ENCODE results near the gene JARID2.

Gene JARID2

DNA sequence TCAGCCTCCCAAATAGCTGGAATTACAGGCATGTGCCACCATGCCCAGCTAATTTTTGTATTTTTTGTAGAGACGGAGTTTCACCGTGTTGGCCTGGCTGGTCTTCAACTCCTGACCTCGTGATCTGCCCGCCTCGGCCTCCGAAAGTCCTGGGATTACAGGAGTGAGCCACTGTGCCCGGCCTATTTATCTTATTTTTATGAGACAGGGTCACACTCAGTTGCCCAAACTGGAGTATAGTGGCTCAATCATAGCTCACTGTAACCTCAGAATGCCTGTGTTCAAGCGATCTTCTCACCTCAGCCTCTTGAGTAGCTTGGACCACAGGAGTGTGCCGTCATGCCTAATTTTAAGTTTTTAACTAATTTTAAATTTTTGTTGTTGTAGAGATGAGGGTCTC, 114.4 kb downstream of the JARID2 start:
- Histone ChIP-seq H3K9me3 (ENCODE audit: control insufficient read depth in 5 of 5, low read length in 5 of 5) (no peaks in the 10 kb centered on the region), H3K4me3 (ENCODE audit: low read depth in 1 of 5, low read length in 5 of 5) (no peak overlapping the region), H3K27ac (ENCODE audit: low read depth, low read length) (no peak overlapping the region), H3K36me3 (ENCODE audit: control insufficient read depth in 5 of 5, insufficient read depth in 5 of 5, low read length in 5 of 5) (no peaks in the 10 kb centered on the region), H3K4me1 (ENCODE audit: control insufficient read depth in 5 of 5, insufficient read depth in 5 of 5, low read length in 5 of 5) (peaks cover 0 to 19% (median 13%) of the 10 kb centered on the region in 5 donors), H3K27me3 (ENCODE audit: control insufficient read depth in 5 of 5, insufficient read depth in 4 of 5, low read length in 5 of 5) (no peaks in the 10 kb centered on the region), H3K9ac (ENCODE audit: low read length in 5 of 5) (no peak overlapping the region)

GRCh38 chr6:15361197-15361596, 115.3 kb downstream of the JARID2 start:
- no peak overlapping the region for H3K9ac ChIP-seq (ENCODE audit: low read length in 5 of 5)
- H3K27me3 ChIP-seq (ENCODE audit: control insufficient read depth in 5 of 5, insufficient read depth in 4 of 5, low read length in 5 of 5), result no peaks in the 10 kb centered on the region
- no peak overlapping the region for H3K4me3 ChIP-seq (ENCODE audit: low read depth in 1 of 5, low read length in 5 of 5)
- H3K9me3 ChIP-seq (ENCODE audit: control insufficient read depth in 5 of 5, low read length in 5 of 5), result no peaks in the 10 kb centered on the region
- peaks cover 0 to 28% (median 22%) of the 10 kb centered on the region in 5 donors for H3K4me1 ChIP-seq (ENCODE audit: control insufficient read depth in 5 of 5, insufficient read depth in 5 of 5, low read length in 5 of 5)
- no peak overlapping the region for H3K27ac ChIP-seq (ENCODE audit: low read depth, low read length)
- no peaks in the 10 kb centered on the region for H3K36me3 ChIP-seq (ENCODE audit: control insufficient read depth in 5 of 5, insufficient read depth in 5 of 5, low read length in 5 of 5)

GRCh38 chr6:15362274-15363160, 116.6 kb downstream of the JARID2 start:
- no peaks in the 10 kb centered on the region for H3K27me3 ChIP-seq (ENCODE audit: control insufficient read depth in 5 of 5, insufficient read depth in 4 of 5, low read length in 5 of 5)
- H3K4me1 ChIP-seq (ENCODE audit: control insufficient read depth in 5 of 5, insufficient read depth in 5 of 5, low read length in 5 of 5), result peaks cover 0 to 30% (median 20%) of the 10 kb centered on the region in 5 donors
- no peak overlapping the region for H3K4me3 ChIP-seq (ENCODE audit: low read depth in 1 of 5, low read length in 5 of 5)
- H3K9ac ChIP-seq (ENCODE audit: low read length in 5 of 5), result no peak overlapping the region
- H3K27ac ChIP-seq (ENCODE audit: low read depth, low read length), result no peak overlapping the region
- H3K9me3 ChIP-seq (ENCODE audit: control insufficient read depth in 5 of 5, low read length in 5 of 5), result no peaks in the 10 kb centered on the region
- no peaks in the 10 kb centered on the region for H3K36me3 ChIP-seq (ENCODE audit: control insufficient read depth in 5 of 5, insufficient read depth in 5 of 5, low read length in 5 of 5)

DNA sequence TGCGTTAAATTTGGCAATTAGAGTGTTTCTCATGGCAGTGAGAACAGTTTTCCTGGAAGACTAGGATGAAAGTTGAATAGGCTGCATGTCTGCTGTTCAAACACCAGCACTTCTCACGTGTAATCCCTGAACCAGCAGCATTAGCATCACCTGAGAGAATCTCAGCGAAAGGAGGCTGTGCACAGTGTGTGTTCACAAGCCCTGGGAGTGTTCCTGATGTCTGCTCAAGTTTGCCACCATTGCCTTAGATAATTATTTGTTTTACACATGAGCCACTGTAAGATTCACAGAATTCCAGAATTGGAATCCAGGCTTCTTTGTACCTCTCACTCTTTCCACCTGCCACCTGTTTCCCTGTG, 117.3 kb downstream of the JARID2 start:
- H3K36me3 ChIP-seq (ENCODE audit: control insufficient read depth in 5 of 5, insufficient read depth in 5 of 5, low read length in 5 of 5), result no peaks in the 10 kb centered on the region
- H3K4me1 ChIP-seq (ENCODE audit: control insufficient read depth in 5 of 5, insufficient read depth in 5 of 5, low read length in 5 of 5), result peaks cover 0 to 30% (median 22%) of the 10 kb centered on the region in 5 donors
- H3K9ac ChIP-seq (ENCODE audit: low read length in 5 of 5), result no peak overlapping the region
- no peak overlapping the region for H3K4me3 ChIP-seq (ENCODE audit: low read depth in 1 of 5, low read length in 5 of 5)
- H3K27me3 ChIP-seq (ENCODE audit: control insufficient read depth in 5 of 5, insufficient read depth in 4 of 5, low read length in 5 of 5), result no peaks in the 10 kb centered on the region
- no peaks in the 10 kb centered on the region for H3K9me3 ChIP-seq (ENCODE audit: control insufficient read depth in 5 of 5, low read length in 5 of 5)
- no peak overlapping the region for H3K27ac ChIP-seq (ENCODE audit: low read depth, low read length)

DNA sequence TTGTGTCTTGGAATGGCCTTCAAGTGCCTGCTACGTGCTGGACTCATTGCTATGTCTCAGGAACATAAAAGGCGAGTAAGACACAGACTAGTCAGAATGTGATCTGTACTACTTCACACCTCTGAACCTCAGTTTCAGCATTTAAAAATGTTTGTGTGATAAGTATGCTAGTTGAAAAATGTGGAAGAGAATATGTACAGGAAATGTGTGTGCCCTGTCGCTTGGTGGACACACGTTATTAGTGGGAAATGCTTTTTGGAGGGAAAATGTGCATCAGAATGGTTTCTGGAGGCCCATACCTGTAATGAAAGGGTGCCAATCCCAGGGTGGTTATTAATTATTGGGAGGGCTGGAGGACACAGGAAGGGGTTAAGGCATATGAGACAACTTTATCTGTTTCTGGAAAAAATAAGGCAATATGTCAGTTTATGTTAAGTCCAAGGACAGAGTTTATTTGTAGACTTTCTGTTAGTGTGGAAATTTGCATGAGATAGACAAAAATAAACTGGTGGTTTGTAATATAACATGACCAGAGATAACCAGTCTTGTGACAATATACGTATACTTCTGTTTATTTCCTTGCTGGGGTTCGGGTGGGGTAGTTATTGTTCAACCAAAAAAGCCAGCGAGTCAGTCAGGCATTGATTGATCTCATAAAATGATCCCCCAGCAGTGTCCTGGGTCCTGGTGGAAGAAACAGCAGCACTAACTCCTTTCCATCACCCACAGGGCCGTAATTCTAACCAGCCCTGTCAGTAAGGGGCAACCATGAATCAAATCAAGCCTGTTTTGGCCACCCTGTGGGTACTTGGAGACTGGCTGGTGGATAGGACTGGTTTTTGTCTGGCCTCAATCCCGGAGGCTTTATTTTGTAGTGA, 117.9 kb downstream of the JARID2 start:
- H3K9ac ChIP-seq (ENCODE audit: low read length in 5 of 5), result no peak overlapping the region
- H3K9me3 ChIP-seq (ENCODE audit: control insufficient read depth in 5 of 5, low read length in 5 of 5), result no peaks in the 10 kb centered on the region
- H3K36me3 ChIP-seq (ENCODE audit: control insufficient read depth in 5 of 5, insufficient read depth in 5 of 5, low read length in 5 of 5), result no peaks in the 10 kb centered on the region
- no peak overlapping the region for H3K27ac ChIP-seq (ENCODE audit: low read depth, low read length)
- peaks cover 0 to 30% (median 24%) of the 10 kb centered on the region in 5 donors for H3K4me1 ChIP-seq (ENCODE audit: control insufficient read depth in 5 of 5, insufficient read depth in 5 of 5, low read length in 5 of 5)
- no peaks in the 10 kb centered on the region for H3K27me3 ChIP-seq (ENCODE audit: control insufficient read depth in 5 of 5, insufficient read depth in 4 of 5, low read length in 5 of 5)
- no peak overlapping the region for H3K4me3 ChIP-seq (ENCODE audit: low read depth in 1 of 5, low read length in 5 of 5)

DNA sequence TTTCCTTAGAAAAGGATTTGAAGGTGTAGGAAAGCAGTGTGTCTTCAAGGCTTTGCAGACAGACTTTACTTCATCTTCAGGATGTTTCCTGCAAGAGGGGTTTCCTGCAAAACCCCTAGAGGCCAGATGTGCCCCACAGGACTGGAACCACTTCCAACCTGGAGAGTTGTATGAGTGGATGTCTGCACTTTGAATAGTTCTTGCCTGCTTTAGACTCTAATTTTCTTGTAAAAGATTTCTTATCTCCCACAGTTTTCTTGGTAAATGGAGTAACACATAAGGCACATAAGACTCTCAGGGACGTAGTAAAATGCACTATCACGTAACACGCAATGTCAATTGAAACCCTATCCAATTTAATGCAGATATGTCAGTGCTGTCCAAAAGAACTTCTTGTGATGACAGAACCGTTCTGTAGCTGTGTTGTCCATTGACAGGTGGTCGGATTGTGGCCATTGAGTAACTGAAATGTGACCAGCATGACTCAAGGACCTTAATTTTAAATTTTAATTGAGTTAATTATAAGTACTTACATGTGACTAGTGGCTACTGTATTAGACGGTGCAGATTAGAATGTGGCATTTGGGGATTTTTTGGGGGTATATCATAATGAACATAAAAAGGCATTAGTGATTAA, 118.7 kb downstream of the JARID2 start:
- H3K9me3 ChIP-seq (ENCODE audit: control insufficient read depth in 5 of 5, low read length in 5 of 5), result no peaks in the 10 kb centered on the region
- no peak overlapping the region for H3K9ac ChIP-seq (ENCODE audit: low read length in 5 of 5)
- H3K27ac ChIP-seq (ENCODE audit: low read depth, low read length), result no peak overlapping the region
- H3K4me1 ChIP-seq (ENCODE audit: control insufficient read depth in 5 of 5, insufficient read depth in 5 of 5, low read length in 5 of 5), result peaks cover 0 to 33% (median 26%) of the 10 kb centered on the region in 5 donors
- no peak overlapping the region for H3K4me3 ChIP-seq (ENCODE audit: low read depth in 1 of 5, low read length in 5 of 5)
- H3K27me3 ChIP-seq (ENCODE audit: control insufficient read depth in 5 of 5, insufficient read depth in 4 of 5, low read length in 5 of 5), result no peaks in the 10 kb centered on the region
- no peaks in the 10 kb centered on the region for H3K36me3 ChIP-seq (ENCODE audit: control insufficient read depth in 5 of 5, insufficient read depth in 5 of 5, low read length in 5 of 5)

DNA sequence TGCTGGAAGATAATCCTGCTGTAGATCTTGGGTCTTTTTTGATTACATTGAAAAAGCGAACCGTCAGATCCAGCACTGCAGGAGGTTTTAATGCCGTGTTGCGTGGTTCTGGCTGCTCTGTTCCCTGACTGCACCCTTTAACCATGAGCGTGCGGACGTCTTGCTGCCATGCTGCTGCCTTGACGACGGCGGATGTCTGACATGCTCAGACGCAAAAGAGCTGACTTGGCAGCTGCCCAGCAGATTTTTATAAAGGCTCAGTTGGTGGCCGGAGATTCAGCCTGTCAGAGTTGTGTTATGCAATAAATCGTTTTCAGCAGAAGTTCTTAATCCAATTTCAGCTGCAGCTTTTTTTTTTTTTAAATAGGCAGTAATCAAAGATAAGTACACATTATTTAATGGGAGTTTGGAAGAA, 119.4 kb downstream of the JARID2 start:
- peaks cover 0 to 39% (median 30%) of the 10 kb centered on the region in 5 donors for H3K4me1 ChIP-seq (ENCODE audit: control insufficient read depth in 5 of 5, insufficient read depth in 5 of 5, low read length in 5 of 5)
- no peaks in the 10 kb centered on the region for H3K36me3 ChIP-seq (ENCODE audit: control insufficient read depth in 5 of 5, insufficient read depth in 5 of 5, low read length in 5 of 5)
- no peak overlapping the region for H3K27ac ChIP-seq (ENCODE audit: low read depth, low read length)
- no peaks in the 10 kb centered on the region for H3K27me3 ChIP-seq (ENCODE audit: control insufficient read depth in 5 of 5, insufficient read depth in 4 of 5, low read length in 5 of 5)
- no peaks in the 10 kb centered on the region for H3K9me3 ChIP-seq (ENCODE audit: control insufficient read depth in 5 of 5, low read length in 5 of 5)
- H3K9ac ChIP-seq (ENCODE audit: low read length in 5 of 5), result no peak overlapping the region
- peak overlapping the region in 4 of 5 donors; percentile 28 to 32 (median 30) for H3K4me3 ChIP-seq (ENCODE audit: low read depth in 1 of 5, low read length in 5 of 5)

GRCh38 chr6:15366003-15366535, 120.2 kb downstream of the JARID2 start:
- no peak overlapping the region for H3K4me3 ChIP-seq (ENCODE audit: low read depth in 1 of 5, low read length in 5 of 5)
- no peaks in the 10 kb centered on the region for H3K36me3 ChIP-seq (ENCODE audit: control insufficient read depth in 5 of 5, insufficient read depth in 5 of 5, low read length in 5 of 5)
- H3K27ac ChIP-seq (ENCODE audit: low read depth, low read length), result no peak overlapping the region
- no peaks in the 10 kb centered on the region for H3K27me3 ChIP-seq (ENCODE audit: control insufficient read depth in 5 of 5, insufficient read depth in 4 of 5, low read length in 5 of 5)
- H3K9me3 ChIP-seq (ENCODE audit: control insufficient read depth in 5 of 5, low read length in 5 of 5), result no peaks in the 10 kb centered on the region
- peaks cover 0 to 42% (median 30%) of the 10 kb centered on the region in 5 donors for H3K4me1 ChIP-seq (ENCODE audit: control insufficient read depth in 5 of 5, insufficient read depth in 5 of 5, low read length in 5 of 5)
- peak overlapping the region in 1 of 5 donors; percentile 24 for H3K9ac ChIP-seq (ENCODE audit: low read length in 5 of 5)

- no peaks in the 10 kb centered on the region for H3K27me3 ChIP-seq (ENCODE audit: control insufficient read depth in 5 of 5, insufficient read depth in 4 of 5, low read length in 5 of 5)
- H3K4me3 ChIP-seq (ENCODE audit: low read depth in 1 of 5, low read length in 5 of 5), result no peak overlapping the region
- peaks cover 0 to 50% (median 30%) of the 10 kb centered on the region in 5 donors for H3K4me1 ChIP-seq (ENCODE audit: control insufficient read depth in 5 of 5, insufficient read depth in 5 of 5, low read length in 5 of 5)
- H3K27ac ChIP-seq (ENCODE audit: low read depth, low read length), result no peak overlapping the region
- no peaks in the 10 kb centered on the region for H3K9me3 ChIP-seq (ENCODE audit: control insufficient read depth in 5 of 5, low read length in 5 of 5)
- no peak overlapping the region for H3K9ac ChIP-seq (ENCODE audit: low read length in 5 of 5)
- no peaks in the 10 kb centered on the region for H3K36me3 ChIP-seq (ENCODE audit: control insufficient read depth in 5 of 5, insufficient read depth in 5 of 5, low read length in 5 of 5)
These were observed 121.0 kb downstream of the JARID2 start for GRCh38 chr6:15366879-15367278.
